Stimulated activated CD4-positive, alpha-beta T cell treated with anti-CD3 and anti-CD28 coated beads, Interleukin-4, amount 100 ng/mL, for 4 hours (primary cell): Measurements from ENCODE around the gene ZNF473.

Experiments used
- DNase-seq, 2 experiments: peaks; one replicate each; pipeline ENCODE4 v3.0.0-alpha.2; 2020

Gene ZNF473

DNA sequence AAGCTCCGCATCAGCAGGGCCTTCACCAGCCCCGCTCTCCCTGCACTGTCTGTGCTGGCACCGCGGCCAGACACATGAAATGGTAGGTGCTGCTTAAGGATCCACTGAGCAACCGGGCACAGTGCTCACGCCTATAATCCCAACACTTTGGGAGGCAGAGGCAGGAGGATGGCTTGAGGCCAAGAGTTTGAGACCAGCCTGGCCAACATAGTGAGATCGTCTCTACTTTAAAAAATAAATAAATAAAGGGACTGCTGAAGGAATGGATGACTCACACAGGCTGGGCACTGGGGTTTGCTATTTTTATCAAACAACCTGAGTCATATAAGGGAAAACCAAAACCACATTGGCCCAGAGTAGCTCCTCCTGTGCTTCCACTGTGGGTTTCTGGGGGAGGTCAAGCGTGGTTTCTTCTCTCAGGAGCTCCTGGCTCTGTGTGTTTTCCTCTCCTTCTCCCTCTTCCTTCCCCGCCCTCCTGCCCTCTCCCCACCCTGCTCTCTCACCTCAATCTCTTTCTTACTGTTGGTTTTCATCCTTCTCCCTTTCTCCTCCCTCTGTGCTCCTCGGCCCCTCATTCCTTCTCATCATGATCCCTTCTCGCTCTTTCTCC lies 21.9 kb upstream of the ZNF473 start:
- DNase-seq, result peak in 1 of 2 experiments; percentile 7

DNA sequence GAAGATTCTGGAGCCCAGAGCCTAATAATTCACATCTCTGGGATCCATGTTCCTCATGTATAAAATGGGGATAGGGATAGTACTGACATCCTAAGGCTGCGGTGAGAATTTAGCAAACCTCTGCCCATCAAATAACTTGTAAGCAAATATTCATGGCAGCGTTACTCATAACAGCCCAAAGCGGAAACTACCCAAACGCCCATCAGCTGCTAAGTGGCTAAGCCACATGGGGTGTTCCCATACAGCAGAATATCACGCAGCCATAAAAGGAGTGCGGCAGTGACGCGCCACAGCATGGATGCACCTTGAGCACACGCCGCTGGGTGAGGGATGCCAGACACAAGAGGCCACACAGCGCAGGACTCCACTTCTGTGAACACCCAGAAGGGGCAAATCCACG lies 20.4 kb upstream of the ZNF473 start:
- DNase-seq, result no peak

DNA sequence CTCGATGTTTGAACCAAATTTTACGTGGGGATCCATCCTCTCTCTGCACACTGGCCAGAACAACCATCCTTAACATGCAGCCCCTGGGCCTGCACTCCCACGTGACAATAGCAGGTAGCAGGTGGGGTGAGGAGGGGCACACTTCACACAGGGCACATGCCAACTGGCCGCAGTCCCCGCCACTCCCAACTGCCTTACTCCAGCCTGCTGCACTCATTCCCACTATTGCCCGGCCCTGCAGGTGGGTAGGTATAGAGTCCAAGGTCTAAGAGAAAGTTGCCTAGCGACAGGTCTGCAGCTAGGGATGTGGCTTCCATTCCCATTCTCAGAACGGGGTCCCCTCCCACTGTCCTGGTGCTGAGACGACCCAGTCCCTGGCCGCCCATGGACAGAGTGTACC lies 18.6 kb upstream of the ZNF473 start:
- no peak for DNase-seq

DNA sequence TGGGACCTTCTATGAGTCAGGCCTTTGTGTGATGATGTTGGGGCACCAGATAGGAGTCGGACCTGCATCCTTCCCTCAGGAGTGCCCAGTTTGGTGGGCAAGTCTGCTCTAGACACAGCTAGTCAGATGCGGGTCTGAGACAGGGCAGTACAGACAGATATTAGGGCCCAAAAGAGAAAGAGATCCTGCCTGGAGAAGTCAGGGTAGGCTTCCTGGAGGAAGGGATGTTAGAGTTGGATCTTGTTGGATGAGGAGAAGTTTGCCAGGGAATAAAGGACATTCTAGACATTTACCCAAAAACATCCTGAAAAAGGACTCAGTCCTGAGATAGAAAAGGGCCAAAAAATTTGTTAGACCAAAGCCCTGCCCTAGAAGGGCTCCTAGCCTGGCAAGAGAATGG lies 17.9 kb upstream of the ZNF473 start:
- DNase-seq, result no peak

DNA sequence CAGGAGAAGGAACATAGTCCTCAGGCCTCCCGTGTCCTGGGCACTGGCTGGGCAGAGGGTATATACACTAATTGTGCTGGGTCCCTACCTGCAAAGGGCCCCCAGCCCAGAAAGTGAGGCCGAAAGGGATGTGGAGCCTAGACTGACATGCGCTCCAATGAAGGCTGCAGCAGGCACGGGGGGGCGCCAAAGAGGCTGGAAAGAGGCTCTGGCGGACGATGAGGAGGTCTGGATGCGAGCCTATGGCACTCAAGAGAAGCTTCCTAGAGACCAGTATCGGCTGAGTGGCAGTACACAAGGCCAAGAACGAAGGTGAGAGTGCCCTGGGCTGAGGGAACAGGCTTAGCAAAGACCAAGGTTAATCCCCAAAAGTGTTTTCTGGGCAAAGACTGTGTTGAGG lies 17.3 kb upstream of the ZNF473 start:
- DNase-seq, result no peak

DNA sequence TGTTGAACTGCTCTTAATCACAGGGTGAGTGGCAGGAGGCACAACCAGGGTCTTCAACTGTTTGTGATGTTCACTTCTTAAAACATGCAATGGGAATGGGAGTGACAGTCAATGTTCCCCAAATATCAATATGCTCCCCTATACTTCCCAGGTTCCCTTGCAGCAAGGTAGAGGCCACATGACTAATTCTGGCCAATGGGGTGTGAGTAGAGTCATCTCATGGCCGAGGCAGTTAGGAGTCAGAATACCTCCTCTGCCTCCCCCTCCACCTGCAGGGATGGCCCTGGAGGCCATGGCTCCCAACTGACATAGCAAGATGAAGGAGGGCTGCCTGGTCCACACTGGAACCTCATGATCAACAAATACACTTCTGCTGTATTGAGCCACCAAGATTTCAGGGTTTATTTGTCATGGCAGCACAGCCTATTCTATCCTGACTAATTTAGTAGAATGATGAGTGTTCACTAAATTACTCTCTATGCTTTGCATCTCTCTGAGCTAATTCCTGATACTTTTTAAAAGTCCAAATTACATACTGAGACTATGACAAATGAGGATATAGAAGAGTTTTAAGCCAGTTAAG lies 9.5 kb upstream of the ZNF473 start:
- no peak for DNase-seq

DNA sequence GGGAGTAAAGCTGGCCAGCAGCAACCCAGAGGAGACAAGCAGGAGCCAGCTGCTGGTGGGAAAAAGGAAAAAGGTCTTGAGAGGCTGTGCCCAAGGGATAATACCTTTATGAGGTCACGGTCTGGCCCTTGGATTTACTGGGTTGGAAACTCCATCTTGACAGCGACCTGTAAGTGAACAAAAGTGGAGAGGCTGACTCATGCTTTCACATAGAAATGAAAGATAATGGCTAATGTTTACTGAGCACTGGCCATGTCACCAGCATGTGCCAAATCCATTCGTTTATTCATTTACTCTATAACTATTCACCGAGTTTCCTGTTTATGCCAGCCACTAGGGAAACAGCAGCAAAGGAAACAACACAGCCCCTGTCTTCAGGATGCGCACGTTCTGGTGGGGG lies 5.3 kb upstream of the ZNF473 start:
- DNase-seq, result no peak

DNA sequence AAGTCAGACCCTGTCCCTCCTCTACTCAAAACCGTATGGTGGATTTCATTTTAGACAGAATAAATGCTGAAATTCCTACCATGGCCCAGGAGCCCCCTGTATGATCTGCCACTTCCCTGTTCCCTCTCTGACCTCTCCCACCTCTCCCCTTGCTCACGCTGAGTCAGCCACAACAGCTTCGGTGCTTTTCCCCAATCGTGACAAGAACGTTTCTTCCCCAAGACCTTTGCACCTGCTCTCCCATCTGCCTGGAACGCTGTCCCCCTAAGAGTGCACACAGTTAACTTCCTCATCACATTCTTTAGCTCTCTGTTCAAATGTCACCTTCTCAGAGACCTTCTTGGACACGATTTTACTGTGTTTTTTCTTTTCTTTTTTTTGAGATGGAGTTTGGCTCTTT lies 3.0 kb upstream of the ZNF473 start:
- no peak for DNase-seq

DNA sequence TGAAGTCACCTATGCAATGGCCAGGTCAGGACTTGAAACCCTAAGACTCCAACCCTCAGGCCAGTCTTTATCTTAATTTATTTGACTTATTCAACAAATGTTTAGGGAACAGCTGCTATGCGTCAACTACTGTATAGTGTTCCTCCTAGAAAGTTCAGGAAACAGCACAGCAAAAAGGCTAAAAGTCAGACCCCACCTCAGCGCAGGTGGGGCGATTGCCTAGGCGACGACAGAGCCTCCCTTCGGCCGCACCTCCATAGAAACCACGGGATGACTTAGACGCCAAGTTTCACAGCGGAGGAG lies 1.1 kb upstream of the ZNF473 start:
- DNase-seq, result no peak

DNA sequence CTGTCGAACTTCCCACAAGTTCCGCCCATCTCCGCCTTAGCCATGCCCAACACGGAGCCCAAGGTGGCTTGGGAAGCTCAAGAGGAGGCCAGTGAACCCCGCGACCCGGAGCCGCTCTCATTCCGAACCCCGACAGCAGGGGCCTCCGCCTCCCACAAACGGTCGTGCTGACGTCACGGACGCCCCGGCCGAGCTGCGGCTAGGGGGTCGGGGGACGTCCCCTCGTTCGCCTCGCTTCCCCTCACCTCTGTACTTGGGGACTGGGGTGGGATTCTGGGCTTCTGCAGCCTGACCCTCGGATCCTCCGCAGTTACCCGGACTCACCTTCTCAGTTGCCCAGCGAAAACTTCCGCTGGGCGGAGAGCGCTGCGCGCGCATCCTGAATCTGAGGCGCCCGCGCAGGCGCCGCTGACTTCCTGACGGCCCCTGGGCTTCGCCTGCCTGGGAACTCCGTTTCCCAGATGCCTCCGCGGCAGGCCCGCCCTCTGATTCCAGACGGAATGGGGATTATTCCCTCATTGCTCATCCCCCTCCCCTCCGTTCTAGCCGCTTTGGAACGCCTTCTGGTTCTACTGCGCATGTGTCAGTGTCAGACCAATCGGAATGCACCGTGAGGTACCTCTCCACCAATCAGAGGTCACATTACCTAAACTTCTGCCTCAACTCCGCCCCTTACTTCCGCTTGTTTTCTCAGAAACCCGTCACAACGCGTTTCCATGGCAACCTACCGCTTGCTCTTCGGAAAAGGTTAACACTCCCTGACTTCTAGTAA lies 597 bp upstream of the ZNF473 start, which contains the start of gene VRK3:
Gene VRK3 (minus strand): TSS at position 351 of the 772 bp plus-strand sequence. CDS start 9,210 bp downstream, outside the sequence.
- DNase-seq, result peak; percentile 91 to 99

DNA sequence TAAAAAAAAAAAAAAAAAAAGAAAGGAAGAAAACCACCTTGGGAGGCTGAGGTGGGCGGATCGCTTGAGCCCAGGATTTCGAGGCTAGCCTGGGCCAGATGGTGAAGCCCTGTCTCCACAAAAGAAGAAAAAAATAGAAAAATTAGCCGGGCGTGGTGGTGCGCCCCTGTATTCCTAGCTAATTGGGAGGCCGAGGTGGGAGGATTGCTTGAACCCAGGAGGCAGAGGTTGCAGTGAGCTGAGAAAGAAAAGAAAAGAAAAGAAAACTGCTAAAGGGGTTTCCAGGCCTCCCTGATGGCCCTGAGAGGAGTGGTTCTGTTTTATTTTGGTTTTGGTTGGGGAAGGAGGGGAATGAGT lies 723 bp downstream of the ZNF473 start:
- DNase-seq, result no peak

DNA sequence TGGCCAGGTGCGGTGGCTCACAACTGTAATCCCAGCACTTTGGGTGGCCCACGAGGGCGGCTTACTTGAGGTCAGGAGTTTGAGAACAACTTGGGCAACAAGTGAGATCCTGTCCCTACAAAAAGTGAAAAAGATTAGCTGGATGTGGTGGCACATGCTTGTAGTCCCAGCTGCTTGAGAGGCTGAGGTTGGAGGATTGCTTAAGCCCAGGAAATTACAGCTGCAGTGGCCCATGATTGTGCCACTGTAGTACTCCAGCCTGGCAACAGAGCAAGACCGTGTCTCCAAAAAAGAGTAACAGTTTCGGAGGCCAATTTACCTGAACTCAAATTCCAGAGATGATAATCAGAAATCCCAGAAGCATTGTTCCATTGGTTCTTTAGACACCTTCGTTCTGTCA lies 4.4 kb downstream of the ZNF473 start:
- DNase-seq, result no peak

DNA sequence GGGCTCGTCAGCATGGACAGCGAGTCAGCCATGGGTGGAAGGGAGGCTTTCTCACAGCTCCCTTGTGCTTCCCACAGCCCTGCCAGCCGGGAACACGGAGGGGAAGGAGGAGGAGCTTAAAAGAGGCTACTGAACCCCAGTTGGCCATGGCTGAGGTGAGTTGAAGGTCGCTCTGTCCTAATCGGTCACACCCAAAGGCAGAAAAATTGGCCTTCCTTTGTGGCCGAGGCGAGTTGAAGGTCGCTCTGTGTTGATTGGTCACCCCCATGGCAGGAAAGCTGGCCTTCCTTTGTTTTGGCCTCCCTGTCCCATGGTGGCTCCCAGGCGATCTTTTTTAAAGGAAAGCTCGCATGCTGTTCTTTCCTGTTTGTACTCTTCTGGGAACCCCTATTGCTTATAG lies 5.1 kb downstream of the ZNF473 start:
- no peak for DNase-seq

DNA sequence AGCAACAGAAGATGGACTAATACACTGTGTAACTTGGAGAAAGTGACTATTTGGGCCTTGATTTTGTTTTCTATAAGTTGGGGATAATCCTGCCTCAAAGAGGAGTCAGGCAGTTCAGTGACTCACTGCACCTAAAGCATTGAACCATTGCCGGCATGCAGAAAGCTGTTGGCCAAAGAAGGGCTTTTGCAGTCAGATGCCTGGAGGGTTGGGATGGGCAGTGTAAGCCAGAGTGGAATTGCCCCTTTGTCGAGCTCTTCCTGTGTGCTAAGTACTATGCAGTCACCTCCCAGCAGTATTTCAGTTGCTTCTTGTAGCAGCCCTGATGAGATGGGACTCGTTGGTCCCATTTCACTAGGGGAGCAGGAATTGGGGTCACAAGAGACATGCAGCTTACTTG lies 11.1 kb downstream of the ZNF473 start:
- no peak for DNase-seq

DNA sequence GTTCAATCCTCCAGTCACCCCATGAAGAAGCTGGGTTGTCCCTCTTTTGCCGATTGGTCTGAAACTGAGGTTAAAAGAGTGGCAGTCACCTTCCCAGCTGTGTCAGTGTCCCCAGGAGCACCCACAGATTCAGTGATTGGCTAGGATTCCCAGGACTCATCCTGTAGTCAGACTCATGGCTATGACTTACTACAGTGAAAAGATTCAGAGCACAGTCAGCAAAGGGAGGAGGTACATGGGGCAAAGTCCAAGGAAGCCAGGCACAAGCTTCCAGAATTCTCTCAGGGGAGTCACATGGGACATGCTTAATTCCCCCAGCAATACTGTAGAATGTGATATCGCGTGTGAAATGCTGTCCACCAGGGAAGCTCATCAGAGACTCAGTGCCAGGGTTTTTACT lies 14.2 kb downstream of the ZNF473 start:
- no peak for DNase-seq

DNA sequence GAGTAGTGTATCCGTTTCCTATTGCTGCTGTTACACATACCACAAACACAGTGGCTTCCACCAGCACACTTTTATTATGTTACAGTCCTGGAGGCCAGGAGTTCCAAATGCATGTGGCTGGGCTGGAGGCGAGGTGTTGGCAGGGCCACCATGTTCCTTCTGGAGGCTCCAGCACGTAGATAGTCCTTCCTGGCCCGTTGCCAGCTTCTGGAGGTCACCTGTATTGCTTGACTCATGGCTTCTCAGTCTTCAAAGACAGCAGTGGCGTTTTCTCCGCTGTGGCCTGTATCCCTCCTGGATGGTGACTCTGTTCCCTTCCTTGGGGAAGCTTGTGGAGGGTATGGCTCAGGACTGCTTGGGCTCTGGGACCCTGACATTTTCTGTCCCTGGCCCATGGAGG lies 15.2 kb downstream of the ZNF473 start:
- DNase-seq, result no peak

DNA sequence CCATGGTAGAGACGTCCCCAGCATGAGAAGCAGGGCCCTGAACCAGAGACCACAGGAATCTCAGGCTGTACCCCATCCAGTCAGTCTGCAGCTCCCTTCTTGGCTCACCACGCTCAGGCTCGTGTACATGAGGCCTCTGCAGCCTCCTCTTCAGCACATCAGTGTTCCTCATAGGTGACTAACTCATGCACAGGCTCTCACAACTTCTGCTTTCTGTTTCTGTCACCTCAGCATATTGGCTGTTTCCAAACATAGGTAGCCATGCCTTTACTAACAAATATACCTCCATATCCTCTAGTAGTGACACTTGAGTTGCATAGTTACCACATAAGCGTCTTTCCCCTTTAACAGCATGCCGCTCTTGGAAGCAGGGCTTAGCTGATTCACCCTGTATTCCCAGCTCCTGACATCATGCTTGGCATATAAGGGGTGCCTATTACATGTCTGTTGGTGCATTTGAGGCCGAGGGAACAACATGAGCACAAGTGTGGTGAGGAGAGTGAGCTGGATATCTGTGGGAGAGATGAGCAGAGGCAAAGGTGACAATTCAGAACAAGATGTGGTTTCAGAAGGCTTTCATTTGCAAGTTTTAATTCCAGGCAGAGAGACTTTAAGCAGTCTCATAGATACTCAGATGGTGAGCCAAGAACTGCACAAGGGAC lies 16.7 kb downstream of the ZNF473 start:
- DNase-seq, result no peak

DNA sequence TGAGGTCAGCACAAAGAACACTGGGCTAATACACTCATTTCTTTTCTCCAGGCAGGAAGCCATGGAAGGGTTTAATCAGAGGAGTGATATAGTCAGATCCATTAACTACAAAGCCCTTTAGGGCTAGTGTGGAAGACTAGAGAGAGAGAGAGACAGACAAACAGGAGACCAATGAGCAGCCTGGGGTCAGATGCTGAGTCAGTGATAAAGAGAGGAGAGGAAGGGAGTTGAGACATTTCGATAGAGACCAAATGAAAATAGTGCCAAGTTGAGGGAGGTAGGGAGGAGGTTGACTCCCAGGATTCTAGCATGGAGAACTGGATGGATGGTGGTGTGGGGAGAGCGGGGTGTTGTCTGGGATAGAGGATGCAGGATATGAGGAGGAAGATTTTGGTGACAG lies 18.2 kb downstream of the ZNF473 start:
- no peak for DNase-seq

DNA sequence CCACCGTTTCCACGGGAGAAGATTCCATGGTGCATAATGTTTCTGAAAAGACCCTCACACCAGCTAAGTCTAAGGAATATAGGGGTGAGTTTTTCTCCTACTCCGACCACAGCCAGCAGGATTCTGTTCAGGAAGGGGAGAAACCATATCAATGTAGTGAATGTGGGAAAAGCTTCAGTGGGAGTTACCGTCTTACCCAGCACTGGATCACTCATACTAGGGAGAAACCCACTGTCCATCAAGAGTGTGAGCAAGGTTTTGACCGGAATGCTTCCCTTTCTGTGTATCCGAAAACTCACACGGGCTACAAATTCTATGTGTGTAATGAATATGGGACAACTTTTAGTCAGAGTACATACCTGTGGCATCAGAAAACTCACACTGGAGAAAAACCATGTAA lies 19.1 kb downstream of the ZNF473 start:
- DNase-seq, result no peak

DNA sequence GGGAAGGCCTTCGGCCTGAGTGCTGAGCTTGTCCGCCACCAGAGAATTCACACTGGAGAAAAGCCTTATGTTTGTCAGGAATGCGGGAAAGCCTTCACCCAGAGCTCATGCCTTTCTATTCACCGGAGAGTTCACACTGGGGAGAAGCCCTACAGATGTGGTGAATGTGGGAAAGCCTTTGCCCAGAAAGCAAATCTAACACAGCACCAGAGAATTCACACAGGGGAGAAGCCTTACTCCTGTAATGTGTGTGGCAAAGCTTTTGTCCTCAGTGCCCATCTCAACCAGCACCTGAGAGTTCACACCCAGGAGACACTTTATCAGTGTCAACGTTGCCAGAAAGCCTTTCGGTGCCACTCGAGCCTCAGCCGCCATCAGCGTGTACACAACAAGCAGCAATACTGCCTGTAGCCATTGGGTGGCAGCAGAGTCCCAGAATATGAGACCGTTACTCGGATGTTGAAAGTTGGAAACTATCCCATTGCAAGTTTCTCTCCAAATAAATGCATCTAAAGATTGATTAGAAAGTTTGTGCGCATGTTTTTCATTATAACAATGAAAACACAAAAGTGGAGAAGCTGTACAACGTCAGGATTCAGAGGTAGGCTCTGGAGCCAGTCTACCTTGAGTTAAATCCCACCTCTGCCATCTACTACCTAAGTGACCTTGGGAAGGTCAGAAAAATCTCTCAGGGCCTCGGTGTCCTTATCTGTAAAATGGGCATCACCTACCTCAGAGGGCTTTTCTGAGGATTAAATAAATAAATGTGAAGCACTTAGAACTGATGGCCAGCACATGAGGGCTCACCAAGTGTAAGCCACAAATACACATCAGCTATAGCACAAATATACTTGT lies 21.1 kb downstream of the ZNF473 start:
- peak; percentile 46 to 52 for DNase-seq

DNA sequence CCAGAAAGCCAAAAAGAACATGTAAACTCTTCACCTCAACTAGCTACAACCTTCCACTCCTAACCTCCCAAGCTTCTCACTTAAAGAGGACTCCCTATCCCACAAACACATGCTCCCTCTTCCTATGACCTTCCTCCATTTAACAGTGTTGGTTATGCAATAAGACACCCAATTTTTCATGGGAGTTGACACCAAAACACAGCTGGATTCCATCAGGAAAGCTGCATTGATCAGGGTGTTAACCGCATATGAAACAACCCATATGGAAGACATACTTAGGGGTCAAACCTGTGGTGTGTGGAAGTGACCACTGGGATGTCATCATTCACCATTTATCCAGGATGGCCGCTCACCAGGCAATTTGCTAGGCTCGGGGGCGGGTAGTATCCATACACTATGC lies 21.9 kb downstream of the ZNF473 start:
- DNase-seq, result no peak

DNA sequence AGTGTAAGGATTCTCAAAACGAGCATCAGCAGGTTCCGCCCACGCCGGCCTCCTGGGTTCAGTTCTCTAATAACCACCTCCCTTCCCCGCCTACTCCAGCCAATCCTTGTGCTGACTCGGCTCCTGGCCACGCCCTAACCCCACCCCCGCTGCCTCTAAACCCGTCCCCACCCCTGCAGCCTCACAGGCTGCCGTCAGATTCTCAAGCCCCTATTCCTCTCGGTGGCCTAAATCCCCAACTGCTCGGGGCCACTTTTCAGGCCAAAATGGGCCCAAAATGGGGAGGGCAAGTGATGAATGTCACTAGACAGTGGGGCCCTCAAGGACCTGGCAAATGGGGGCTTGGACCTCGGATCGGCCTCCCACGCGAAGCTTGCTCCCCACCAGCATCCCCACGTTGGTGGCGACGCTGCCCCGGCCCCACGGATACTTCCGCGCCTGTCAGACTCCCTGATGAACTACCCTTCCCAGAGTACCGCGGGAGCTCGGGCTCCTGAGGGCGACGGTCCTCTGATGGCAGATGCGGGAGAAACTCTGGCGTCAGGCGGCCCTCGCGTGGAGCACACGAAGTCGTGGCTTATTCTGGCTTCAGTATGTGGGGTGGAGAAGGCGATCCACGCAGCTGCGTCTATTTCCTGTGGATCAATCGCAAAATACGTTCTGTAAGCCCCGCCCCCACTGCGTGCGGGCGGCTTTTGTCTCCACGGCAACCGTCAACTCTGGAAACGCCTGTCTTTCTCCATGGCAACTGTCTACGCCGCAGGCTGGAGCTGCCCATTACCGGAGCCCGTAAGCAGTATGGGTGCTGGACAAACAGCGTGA lies 24.8 kb downstream of the ZNF473 start:
- DNase-seq, result peak; percentile 83 to 93
